Occipital lobe (tissue), 2 donors: ENCODE data around the gene NFKBIE. TPM values are rescaled to one million over a fixed set of nuclear protein-coding genes. Genes with fewer than 3 reads are reported as not detected.
"Not testable (repeated sequence)": the region's sequence is repeated elsewhere in the genome, so short reads cannot be mapped to it uniquely, and the experiment has no call there.

ENCODE experiments used
- DNase-seq: peaks from one replicate; lab custom pipeline; 2025; lab: John Stamatoyannopoulos, UW
- total RNA-seq: library from RNA; depleted of rRNA; stranded (reverse); fragments of >200 nt; gene quantifications from one replicate; pipeline ENCODE4 v1.2.3, GENCODE V29; 2014

NFKBIE gene
- total RNA-seq, 1 donor from 2014 or later, result 7.8 TPM

DNA sequence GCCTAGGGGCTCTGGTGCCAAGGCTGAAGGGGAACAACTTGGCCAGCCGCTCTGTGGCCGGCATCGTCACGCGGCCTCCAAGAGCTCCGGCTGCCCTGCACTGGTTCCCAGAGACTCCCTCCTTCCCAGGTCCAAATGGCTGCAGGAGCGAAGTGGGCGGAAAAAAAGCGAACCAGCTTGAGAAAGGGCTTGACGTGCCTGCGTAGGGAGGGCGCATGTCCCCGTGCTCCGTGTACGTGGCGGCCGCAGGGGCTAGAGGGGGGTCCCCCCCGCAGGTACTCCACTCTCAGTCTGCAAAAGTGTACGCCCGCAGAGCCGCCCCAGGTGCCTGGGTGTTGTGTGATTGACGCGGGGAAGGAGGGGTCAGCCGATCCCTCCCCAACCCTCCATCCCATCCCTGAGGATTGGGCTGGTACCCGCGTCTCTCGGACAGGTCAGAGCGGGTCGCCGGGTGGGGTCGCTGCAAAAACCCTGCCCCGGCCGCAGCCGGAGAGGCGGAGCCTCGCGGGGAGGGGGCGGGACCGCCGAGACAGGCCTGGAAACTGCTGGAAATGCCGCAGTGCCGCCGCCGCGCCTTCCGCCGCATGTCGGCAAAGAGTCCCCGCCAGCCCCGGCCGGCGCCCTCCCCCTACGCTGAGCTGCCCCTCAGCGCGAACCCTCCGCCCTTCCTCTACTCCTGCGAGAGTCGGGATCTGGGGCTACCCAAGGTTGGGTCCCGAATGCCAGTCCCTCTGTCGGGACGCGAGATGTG lies 19.3 kb downstream of the NFKBIE start:
- peak; percentile 80 for DNase-seq

DNA sequence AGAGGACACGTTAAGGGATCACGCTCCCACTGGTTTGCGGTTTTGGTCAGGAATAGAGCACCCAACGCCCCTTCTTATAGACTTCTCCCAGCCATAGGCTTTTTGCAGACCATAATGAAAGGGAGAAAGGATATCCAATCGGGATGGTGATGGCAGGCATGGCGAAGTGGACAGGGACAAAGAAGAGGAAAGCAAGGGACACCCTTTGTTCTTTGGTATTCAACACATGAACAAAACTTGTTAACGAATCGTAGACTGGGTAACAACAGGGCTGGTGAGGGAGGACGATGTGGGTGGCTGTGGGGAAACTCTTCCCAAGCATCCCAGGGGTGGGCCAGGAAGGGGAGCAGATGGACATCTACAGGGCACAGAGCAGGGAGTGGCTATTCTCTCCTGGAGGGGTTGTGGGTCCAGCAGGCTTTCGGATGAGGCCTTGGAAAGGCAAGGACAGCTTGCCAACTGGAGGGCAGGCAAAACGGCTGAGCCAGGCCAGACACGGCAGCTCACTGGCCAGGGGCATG lies 19.9 kb downstream of the NFKBIE start:
- no peak for DNase-seq

DNA sequence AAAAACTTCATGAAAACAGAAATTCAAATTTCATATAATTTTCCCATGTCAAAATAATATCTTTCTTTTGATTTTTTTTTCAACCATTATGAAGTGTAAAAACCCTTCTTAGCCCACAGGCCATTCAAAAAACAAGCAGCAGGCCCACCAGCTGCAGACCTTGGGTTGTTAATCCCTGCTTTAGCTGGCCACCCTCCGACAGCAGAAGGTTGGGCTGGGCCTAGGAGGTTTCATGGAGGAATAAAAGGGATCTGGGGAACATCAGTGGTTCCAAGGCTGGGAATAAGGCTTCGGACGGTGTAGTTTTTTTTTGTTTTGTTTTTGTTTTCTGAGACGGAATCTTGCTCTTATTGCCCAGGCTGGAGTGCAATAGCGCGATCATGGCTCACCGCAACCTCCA lies 22.0 kb downstream of the NFKBIE start:
- no peak for DNase-seq

DNA sequence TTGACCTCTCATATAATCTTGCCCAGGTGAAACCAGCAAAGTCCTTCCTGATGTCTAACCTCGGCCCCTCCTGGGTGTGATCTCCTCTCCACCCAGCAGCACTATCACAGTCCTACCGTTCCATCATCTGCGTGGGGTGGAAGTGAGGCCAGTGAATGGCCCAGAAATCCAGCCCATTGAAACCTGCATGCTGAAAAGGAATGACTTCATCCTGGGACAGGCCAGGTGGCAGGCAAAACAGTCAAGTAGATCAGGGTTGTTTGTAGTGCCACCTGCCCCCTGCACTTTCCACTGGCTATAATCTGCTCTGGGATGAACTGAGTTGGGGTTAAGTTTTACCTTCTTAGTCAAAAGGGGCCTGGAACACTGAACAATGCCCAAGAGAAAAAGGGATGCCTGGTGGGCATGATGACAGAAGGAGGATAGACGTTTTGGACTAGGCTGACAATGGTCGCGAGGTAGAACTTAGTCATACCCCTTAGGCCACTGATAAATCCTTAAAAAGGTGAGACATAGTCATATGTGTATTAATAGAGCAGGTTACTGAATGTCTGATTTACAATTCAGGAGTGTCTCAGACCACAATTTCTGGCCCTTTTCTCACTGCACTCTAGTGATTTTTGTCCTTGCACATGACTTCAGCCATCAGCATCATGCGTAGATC lies 26.5 kb downstream of the NFKBIE start:
- DNase-seq, result no peak

DNA sequence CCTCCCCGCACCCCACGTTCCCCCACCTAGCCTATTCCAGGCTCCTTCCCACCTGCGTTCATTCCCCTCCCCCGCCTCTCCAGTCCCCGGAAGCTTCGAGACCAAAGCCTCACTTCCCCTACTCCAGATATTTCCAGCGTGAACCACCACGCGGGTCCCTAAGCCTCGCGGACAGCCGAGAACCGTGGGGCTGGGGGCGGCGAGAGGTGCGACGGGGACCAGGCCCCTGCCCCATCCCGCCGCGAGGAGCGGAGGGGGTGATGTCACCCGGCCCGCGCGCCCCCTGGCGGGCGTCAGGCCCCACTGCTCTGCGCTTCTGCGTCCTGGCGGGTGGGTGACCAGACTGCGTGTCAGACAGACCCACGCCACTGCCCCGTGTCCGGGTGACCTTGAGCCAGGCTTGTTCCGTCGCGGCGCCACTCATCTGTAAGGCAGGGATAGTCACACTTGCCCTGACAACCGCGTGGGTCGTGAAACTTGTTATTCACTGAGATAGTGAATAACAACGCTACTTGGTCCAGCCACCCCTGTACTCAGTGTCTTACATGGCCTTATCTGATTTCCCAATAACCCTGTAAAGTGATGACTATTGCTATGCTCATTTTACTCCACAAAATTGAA lies 27.4 kb downstream of the NFKBIE start:
- peak; percentile 79 for DNase-seq

DNA sequence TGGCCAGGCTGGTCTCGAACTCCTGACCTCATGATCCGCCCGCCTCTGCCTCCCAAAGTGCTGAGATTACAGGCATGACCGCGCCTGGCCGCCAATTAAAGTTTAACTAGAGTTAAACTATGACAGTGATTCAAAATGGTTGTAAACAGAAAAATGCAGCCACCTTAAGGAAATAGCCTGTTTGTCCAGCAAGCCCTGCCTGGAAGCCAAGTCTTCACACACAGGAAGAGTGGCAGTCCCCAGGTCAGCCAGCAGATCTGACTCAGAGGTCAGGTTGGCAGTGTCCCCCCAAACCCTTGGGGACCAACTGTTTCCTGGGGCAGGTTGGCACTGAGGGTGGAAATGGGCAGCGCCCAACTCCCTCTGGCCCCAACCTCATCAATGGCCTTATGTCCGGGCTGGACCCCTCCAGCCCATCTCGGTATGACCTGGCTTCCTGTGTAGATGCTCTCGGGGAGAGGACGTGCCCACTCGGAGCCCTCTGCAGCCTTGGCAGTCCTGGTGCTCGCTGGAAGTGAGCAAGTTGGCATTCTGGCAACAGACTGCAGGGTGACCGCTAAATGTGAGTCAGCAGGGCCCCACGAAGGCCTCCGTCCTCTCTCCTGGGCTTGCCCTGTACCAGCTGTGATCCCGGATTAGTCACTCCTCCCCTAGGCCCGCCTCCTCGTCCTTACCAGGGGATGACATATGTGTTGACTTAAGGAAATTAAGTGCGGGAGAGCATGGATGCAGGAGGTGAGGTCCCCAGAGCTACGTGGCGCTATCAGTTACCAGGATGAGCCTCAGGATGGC lies 28.1 kb downstream of the NFKBIE start:
- DNase-seq, result peak; percentile 86

DNA sequence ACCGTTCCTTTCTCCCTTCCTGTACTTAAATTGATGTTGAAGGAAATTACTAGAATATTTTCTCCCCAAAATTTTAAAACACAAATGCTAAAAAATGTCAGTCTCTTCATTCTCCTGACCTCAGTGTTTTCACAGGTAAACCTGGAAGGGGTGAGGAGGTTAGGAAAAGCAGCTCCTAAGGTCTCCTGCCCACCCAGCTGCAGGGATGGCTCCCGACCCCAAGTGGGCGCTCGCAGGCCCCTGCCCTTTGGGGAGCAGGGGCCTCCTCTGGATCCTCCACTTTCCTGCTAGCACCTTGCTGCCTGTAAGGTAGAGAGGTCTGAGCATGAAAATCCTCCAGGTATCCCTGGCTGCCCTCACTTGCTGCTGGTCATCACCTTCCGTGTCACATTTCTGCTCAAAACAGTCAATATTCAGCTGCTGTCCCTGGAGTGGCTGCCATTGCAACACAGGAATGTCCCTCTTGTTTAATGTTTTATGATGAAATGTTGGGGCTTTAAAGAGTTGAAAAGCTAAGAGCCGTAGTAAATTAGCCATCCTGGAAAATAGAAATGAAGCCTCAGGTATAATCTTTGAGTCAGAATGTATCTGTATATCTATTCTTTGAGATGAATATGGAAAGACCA lies 29.3 kb downstream of the NFKBIE start:
- DNase-seq, result no peak

DNA sequence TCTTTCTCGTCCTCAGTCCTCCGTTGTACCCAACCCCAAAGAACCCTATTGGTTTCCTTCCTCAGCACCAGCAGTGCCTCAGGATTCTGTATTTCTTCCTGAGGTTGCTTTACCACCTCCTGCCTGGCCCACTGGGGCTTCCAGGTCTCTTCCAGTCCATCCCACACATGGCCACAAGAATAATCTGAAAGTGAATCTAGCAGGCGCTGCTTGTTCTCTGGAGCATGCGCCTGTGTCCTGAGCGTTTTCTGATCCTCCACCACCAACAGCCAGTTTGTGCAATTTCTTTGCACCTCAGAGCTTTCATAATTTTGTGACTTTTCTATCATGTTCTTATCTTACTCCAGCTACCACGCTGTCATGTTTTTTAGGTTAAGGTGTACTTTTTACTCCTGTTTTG lies 30.1 kb downstream of the NFKBIE start:
- DNase-seq, result no peak

DNA sequence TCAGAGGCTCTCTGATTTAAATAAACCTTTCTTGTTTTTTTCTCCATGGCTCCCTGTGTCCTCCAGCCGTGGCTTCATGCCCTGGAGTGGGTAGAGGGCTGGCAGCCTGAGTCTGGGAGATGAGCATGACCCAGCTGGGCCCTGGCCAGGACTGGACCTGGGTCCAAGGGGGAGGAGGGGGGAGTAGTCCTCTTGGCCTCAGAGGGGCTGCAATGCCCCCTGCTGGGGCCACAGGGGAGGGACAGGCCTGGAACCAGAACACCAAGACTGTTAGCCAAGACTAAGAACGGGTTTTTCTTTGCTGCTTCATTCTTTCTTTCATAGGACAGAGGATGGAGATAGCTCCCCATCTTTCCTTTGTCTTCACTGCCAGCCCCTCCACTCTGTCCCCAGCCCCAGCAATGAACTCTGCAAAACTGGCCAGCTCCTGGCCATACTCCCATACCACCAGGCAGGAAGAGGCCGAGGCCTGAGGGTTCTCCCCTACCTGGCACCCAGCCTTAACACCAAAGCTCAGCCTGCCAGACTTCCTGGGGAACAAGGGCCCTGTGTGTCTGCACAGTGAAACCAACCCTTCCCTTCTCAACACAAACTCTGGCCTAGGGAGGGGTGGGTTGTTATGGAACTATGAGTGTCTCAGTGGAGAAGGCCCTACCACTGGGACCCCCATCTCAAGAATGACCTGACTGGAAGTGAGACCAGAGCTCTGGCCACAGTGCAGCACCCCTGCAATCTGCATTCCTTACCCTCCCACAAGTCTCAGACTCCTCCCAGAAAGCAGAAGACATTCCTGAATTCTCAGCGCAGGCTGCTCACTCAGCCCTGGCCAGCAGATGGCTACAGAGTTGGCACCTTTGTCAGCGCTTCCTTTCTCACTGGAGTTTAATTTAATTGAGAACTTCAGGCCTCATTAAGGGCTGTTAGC lies 31.0 kb downstream of the NFKBIE start:
- peak; percentile 64 for DNase-seq

DNA sequence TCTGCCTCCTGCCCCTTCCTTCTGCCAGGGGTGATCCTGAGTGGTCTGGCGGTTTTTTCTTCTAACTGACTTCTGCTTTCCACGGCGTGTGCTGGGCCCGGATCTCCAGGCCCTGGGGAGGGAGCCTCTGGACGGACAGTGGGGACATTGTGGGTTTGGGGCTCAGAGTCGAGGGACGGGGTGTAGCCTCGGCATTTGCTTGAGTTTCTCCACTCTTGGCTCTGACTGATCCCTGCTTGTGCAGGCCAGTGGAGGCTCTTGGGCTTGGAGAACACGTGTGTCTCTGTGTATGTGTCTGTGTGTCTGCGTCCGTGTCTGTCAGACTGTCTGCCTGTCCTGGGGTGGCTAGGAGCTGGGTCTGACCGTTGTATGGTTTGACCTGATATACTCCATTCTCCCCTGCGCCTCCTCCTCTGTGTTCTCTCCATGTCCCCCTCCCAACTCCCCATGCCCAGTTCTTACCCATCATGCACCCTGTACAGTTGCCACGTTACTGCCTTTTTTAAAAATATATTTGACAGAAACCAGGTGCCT lies 31.7 kb downstream of the NFKBIE start:
- DNase-seq, result no peak

DNA sequence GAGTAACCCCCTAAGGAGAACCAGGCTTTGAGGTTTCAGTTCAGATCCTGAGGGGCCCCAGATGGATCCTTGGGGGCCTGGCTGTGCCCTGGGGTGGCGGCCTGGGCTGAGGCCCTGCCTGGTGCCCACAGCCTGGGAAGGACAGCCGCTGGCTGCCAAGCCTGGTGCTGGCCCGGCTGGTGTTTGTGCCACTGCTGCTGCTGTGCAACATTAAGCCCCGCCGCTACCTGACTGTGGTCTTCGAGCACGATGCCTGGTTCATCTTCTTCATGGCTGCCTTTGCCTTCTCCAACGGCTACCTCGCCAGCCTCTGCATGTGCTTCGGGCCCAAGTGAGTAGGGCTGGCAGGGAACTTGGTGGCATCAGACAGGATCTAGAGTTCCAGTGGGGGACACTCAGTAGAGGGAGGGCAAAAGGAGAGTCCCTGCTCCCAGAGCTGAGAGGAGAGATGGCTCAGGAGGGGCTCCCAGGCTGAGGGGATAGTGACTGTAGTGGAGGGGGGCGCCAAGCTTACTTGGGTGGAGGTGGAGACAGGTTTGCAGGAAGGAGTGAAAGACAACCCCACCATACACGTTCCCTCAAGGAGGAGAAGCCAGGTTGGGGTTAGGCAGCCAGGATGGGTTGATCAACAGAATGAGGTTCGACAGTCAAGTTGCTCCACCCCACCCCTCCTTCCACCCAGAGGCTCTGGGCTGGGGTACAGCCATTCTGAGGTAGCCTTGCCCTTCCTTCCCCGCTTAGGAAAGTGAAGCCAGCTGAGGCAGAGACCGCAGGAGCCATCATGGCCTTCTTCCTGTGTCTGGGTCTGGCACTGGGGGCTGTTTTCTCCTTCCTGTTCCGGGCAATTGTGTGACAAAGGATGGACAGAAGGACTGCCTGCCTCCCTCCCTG lies 32.4 kb downstream of the NFKBIE start:
- no peak for DNase-seq

DNA sequence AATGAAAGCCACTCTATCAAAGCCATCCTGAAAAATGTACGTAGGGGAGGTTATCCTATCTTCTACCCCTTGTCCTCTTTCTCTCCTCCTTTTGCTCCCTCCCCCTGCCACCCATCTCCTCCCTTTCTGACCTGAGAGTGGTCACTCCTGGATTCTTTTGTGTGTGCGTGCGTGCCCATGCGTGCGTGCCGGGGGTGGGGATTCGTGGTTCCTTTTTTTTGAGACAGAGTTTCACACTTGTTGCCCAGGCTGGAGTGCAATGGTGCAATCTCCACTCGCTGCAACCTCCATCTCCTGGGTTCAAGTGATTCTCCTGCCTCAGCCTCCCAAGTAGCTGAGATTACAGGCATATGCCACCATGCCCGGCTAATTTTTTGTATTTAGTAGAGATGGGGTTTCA lies 33.9 kb downstream of the NFKBIE start:
- not testable (repeated sequence) for DNase-seq

DNA sequence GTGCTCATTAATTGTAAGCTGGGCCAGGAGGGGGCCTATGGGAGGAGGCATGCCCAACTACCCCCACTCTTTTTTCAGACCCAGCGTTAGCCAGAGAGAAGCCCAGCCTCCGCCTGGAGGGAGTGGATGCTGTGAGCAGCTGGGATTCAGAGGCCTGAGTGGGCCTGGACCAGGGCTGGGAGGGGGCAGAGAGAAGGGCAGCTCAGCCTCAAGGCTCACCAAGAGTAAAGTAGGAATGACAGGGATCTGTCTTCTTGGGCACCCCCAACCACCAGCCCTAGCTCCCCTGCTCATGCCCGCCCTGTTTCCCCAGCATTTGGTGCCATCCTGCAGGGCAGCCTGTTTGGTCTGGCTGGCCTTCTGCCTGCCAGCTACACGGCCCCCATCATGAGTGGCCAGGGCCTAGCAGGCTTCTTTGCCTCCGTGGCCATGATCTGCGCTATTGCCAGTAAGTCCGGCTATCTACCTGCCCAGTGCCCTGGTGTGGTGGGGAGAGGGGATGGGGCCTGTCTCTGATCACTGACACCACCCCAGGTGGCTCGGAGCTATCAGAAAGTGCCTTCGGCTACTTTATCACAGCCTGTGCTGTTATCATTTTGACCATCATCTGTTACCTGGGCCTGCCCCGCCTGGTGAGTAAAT lies 35.2 kb downstream of the NFKBIE start:
- DNase-seq, result no peak

DNA sequence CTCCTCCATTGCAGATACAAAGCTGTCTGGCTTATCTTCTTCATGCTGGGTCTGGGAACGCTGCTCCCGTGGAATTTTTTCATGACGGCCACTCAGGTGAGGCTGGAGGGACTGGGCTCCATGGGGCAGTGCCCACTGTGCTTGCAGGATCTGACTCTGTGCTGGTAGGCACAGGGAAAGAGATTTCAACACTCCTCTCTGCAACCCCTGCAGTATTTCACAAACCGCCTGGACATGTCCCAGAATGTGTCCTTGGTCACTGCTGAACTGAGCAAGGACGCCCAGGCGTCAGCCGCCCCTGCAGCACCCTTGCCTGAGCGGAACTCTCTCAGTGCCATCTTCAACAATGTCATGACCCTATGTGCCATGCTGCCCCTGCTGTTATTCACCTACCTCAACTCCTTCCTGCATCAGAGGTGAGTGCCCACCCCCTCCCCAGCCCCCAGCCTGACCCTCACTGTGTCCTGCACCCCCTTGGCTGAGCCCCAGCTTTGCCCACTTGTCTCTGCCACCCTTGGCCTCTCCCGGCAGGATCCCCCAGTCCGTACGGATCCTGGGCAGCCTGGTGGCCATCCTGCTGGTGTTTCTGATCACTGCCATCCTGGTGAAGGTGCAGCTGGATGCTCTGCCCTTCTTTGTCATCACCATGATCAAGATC lies 35.8 kb downstream of the NFKBIE start:
- no peak for DNase-seq

DNA sequence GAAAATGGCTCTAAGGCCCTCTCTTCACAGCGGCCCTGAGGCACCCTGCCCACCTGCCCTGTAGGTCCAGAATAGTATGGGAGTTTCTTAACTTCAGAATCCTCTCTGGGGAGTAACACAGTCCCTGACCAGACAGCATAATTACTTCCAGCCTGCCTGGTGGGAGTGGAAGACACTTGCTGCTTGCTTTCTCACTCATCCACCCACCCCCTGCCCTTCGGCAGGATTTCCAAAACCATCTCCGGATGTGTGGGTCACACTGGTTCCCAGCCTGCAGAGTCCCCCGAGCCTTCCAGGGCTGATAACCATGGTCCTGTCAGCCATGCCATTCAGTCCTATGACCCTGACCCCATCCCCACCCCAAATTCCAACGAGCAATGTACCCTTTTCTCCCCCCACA lies 36.5 kb downstream of the NFKBIE start:
- DNase-seq, result no peak

DNA sequence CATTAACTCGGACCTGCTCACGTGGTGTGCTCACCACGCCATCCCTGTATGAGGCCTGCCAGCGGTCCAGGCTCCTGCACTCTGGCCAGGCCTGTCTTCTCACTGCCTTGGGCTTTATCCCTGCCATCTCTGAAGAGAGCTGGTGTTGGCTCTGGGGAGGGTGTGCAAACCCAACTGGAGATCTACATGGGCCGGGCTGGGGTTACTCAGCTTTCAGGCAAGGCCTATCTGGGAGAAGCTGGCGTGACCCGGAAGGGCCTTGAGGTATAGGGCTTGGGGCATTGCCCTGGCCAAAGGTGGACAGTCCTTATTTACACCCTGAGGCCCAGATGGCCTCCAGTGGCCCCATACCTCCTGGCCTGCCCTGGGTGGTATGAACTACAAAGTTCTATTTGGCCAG lies 36.9 kb downstream of the NFKBIE start:
- no peak for DNase-seq

DNA sequence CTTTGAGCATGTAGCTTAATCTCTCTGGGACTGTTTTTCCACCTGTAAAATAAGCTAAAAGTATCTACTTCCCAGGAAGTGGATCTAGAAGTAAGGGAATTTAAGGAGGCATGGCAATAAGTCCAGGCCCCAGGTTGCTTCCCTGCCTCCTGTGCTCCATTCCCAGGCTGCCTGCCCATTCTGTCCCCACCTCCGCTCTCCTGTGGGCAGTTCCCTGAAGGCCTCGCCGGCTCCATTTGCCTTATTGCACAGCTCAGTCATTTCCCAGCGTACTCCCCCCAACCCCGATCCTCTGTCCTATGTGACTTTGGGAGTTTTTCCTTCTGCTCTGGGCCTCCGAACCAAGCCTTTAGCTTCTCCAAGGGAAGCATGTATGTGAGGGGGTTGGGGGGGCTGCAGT lies 37.3 kb downstream of the NFKBIE start:
- DNase-seq, result no peak
